ENCODE results near the gene GIMD1.

GRCh38 chr4:106333186-106333585 lies 35.4 kb downstream of the GIMD1 start:
- TF ChIP-seq EZH2phosphoT487 (IDR thresholded peaks at IDR 0.05; ENCODE audit: borderline replicate concordance, low read length): no peak
- TF ChIP-seq, protein P1, sequence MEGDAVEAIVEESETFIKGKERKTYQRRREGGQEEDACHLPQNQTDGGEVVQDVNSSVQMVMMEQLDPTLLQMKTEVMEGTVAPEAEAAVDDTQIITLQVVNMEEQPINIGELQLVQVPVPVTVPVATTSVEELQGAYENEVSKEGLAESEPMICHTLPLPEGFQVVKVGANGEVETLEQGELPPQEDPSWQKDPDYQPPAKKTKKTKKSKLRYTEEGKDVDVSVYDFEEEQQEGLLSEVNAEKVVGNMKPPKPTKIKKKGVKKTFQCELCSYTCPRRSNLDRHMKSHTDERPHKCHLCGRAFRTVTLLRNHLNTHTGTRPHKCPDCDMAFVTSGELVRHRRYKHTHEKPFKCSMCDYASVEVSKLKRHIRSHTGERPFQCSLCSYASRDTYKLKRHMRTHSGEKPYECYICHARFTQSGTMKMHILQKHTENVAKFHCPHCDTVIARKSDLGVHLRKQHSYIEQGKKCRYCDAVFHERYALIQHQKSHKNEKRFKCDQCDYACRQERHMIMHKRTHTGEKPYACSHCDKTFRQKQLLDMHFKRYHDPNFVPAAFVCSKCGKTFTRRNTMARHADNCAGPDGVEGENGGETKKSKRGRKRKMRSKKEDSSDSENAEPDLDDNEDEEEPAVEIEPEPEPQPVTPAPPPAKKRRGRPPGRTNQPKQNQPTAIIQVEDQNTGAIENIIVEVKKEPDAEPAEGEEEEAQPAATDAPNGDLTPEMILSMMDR (IDR thresholded peaks at IDR 0.05; ENCODE audit: low read depth, low read length, poor library complexity, severe bottlenecking): no peak
